K562 (cell line): ENCODE data around the gene FH. TPM values are rescaled to one million over a fixed set of nuclear protein-coding genes. Genes with fewer than 3 reads are reported as not detected.

Source experiments
- ATAC-seq: fragments of 200-7000 bp; cut with Tn5 transposase; 3 replicates; pipeline ENCODE4 v1.9.1; 2020; ENCODE audit warnings: moderate library complexity
- BruUV-seq: library from RNA; stranded (reverse); fragments of 400-500 nt; replicated peaks from 2 replicates; lab custom pipeline; 2021; lab: Mats Ljungman, UMichigan
- CTCF ChIA-PET: fragments of 300-600 bp; formaldehyde crosslinking; extraction: SDS; loops from one replicate; lab custom pipeline; 2021; ENCODE audit warnings: low intra/inter-chr PET ratio; lab: Yijun Ruan, JAX
- POLR2A ChIA-PET: fragments of 300-600, 350-650 bp; sonication (Branson Sonifier 250); formaldehyde crosslinking; extraction: SDS; loops from one replicate; lab custom pipeline; 2021; ENCODE audit warnings: antibody characterized with exemption, inconsistent platforms; lab: Yijun Ruan, JAX
- DNase-seq, 4 experiments: peaks; one replicate each; pipeline versions ENCODE4 v3.0.0 to v3.0.0-alpha.2; 2011 to 2018; ENCODE audit warnings: low spot score in 3 of 4, mixed read lengths in 3 of 4; ENCODE audit errors: extremely low read depth in 1 of 4
- FAIRE-seq: peaks from 2 replicates; lab custom pipeline; 2011; peaks lifted over from hg19 to GRCh38; lab: Jason Lieb, UNC
- H2AFZ ChIP-seq: 2 replicates; pipeline ENCODE4 v1.6.0; 2011; ENCODE audit warnings: low read depth, low read length, control low read depth, inconsistent platforms
- H3K27ac ChIP-seq: fragments of 200-600 bp; 3 replicates; pipeline ENCODE4 v1.8.0; 2011; ENCODE audit warnings: low read depth, mild to moderate bottlenecking, control low read depth, inconsistent platforms, low read length, moderate library complexity, mixed read lengths; ENCODE audit errors: extremely low read depth
- H3K27me3 ChIP-seq, 2 experiments: fragments of 300-600 bp in 1 of 2; 2 replicates in 1 of 2; 3 replicates in 1 of 2; pipeline versions ENCODE4 v1.6.0 to v1.8.0; 2011; ENCODE audit warnings: inconsistent platforms in 2 of 2, low read length in 2 of 2, mild to moderate bottlenecking in 1 of 2, mixed read lengths in 1 of 2, moderate library complexity in 1 of 2; ENCODE audit not compliant: control insufficient read depth in 2 of 2, insufficient read depth in 2 of 2
- H3K36me3 ChIP-seq: fragments of 300-600 bp; 3 replicates; pipeline ENCODE4 v1.8.0; 2011; ENCODE audit warnings: mild to moderate bottlenecking, low read length, inconsistent platforms; ENCODE audit not compliant: control insufficient read depth, insufficient read depth
- H3K4me1 ChIP-seq, 2 experiments: fragments of 200-600 bp in 1 of 2; replicated peaks in 1 of 2; 2 replicates in 1 of 2; 3 replicates in 1 of 2; pipeline versions ENCODE4 v1.5.1 to v1.8.0; 2011; ENCODE audit warnings: inconsistent platforms in 2 of 2, low read length in 2 of 2, mild to moderate bottlenecking in 1 of 2, mixed read lengths in 1 of 2, moderate library complexity in 1 of 2; ENCODE audit not compliant: control insufficient read depth in 2 of 2, insufficient read depth in 2 of 2
- H3K4me2 ChIP-seq: 2 replicates; pipeline ENCODE4 v1.6.1; 2011; ENCODE audit warnings: low read length, control low read depth, inconsistent platforms, mixed read lengths; ENCODE audit not compliant: insufficient read depth
- H3K4me3 ChIP-seq: fragments of 200-600 bp; sonication (generic), shearing (Covaris generic); 2 replicates; pipeline ENCODE4 v1.5.1; 2016; ENCODE audit warnings: control low read depth, inconsistent platforms
- H3K79me2 ChIP-seq: fragments of 200-600 bp; 3 replicates; pipeline ENCODE4 v1.8.0; 2011; ENCODE audit warnings: low read length, inconsistent platforms; ENCODE audit not compliant: control insufficient read depth, insufficient read depth
- H3K9ac ChIP-seq, 2 experiments: 2 replicates each; pipeline versions ENCODE4 v1.6.0 to v1.6.1; 2011; ENCODE audit warnings: low read depth in 2 of 2, low read length in 2 of 2, control low read depth in 1 of 2, inconsistent platforms in 1 of 2, mild to moderate bottlenecking in 1 of 2, mixed read lengths in 1 of 2; ENCODE audit not compliant: insufficient read depth in 1 of 2
- H3K9me1 ChIP-seq: one replicate; pipeline ENCODE4 v1.6.0; 2011; ENCODE audit warnings: inconsistent platforms, mild to moderate bottlenecking, low read length, moderate library complexity; ENCODE audit not compliant: control insufficient read depth, insufficient read depth
- H3K9me3 ChIP-seq: replicated peaks from 2 replicates; pipeline ENCODE4 v1.5.1; 2011; ENCODE audit warnings: low read depth, low read length, inconsistent platforms; ENCODE audit not compliant: control insufficient read depth, insufficient read depth
- H4K20me1 ChIP-seq: replicated peaks from 2 replicates; pipeline ENCODE4 v1.6.1; 2011; ENCODE audit warnings: low read length, inconsistent platforms, mixed read lengths; ENCODE audit not compliant: control insufficient read depth, insufficient read depth
- FOXK2 ChIP-seq, 2 experiments: fragments of 450-650 bp; IDR thresholded peaks in 1 of 2; conservative IDR thresholded peaks in 1 of 2; 2 replicates each; pipeline ENCODE4 v1.6.1; 2016; ENCODE audit warnings: low read depth in 2 of 2, mild to moderate bottlenecking in 1 of 2
- JUNB ChIP-seq: fragments of 450-650 bp; formaldehyde crosslinking; conservative IDR thresholded peaks from 2 replicates; pipeline ENCODE4 v1.4.0; 2020; ENCODE audit warnings: mild to moderate bottlenecking
- KDM5B ChIP-seq: fragments of 200-600 bp; sonication (generic); IDR thresholded peaks from 2 replicates; pipeline ENCODE4 v1.6.1; 2012; ENCODE audit warnings: low read depth, mild to moderate bottlenecking, moderate library complexity, low read length, control low read depth, inconsistent platforms; ENCODE audit not compliant: insufficient replicate concordance
- PHTF2 ChIP-seq: fragments of 250-450 bp; sonication (Bioruptor Pico); IDR thresholded peaks from 2 replicates; pipeline ENCODE4 v1.5.0; 2021; ENCODE audit warnings: mild to moderate bottlenecking
- POU5F1 ChIP-seq: fragments of 150-350 bp; IDR thresholded peaks from 2 replicates; pipeline ENCODE4 v1.6.1; 2014; ENCODE audit warnings: borderline replicate concordance, low read length, low read depth, mild to moderate bottlenecking; ENCODE audit not compliant: partially characterized antibody
- TOE1 ChIP-seq, 2 experiments: fragments of 450-650 bp in 1 of 2; sonication (generic) in 1 of 2; formaldehyde crosslinking in 1 of 2; IDR thresholded peaks; 2 replicates each; pipeline versions ENCODE4 v1.7.1 to v1.8.0; 2016 to 2022; ENCODE audit warnings: borderline replicate concordance in 2 of 2, mild to moderate bottlenecking in 2 of 2, antibody characterized with exemption in 1 of 2, inconsistent platforms in 1 of 2, low read depth in 1 of 2, missing genetic modification reagents in 1 of 2, moderate library complexity in 1 of 2
- ZNF174 ChIP-seq: fragments of 250-450 bp; sonication (Bioruptor Pico); IDR thresholded peaks from 2 replicates; pipeline ENCODE4 v1.4.0; 2020; ENCODE audit warnings: mild to moderate bottlenecking
- WGBS: fragments of 100-300 bp; shearing (Covaris generic); methylation state at CpG from one replicate; pipeline ENCODE4 v1.1.6; 2016; ENCODE audit warnings: low coverage, mixed read lengths; ENCODE audit not compliant: insufficient coverage; ENCODE audit errors: missing lambda C conversion rate; 5-methylcytosine and 5-hydroxymethylcytosine counted together
- in situ Hi-C: fragments of 300-500 bp; cut with MboI; formaldehyde crosslinking; loops from 4 replicates; pipeline ENCODE4 v1.15.0; 2018; ENCODE audit warnings: inconsistent platforms, mixed read lengths
- intact Hi-C: fragments of 100-400 bp; cut with micrococcal nuclease; formaldehyde crosslinking; loops from 2 replicates; pipeline ENCODE4 v1.14.2; 2022
- polyA plus RNA-seq, 8 experiments: library from polyadenylated mRNA; depleted of rRNA in 4 of 8; stranded (reverse) in 5 of 8; unstranded in 3 of 8; fragments of >200 nt; fragmentation: Nextera tagmentation in 2 of 8; fragmentation: Illumina TruSeq in 1 of 8; extraction: Ambion mirVana in 2 of 8; extraction: Trizol in 1 of 8; gene quantifications; 2 replicates each; pipeline versions ENCODE4 v1.2.1 to v1.2.3, GENCODE V29; 2011 to 2014; ENCODE audit warnings: inconsistent platforms in 1 of 8, missing spikeins in 1 of 8
- total RNA-seq, 7 experiments: library from RNA; depleted of rRNA in 6 of 7; stranded (reverse); fragments of >200 nt in 6 of 7; fragmentation: Illumina TruSeq in 2 of 7; extraction: Trizol in 2 of 7; gene quantifications; 2 replicates each; pipeline versions ENCODE4 v1.2.1 to v1.2.3, GENCODE V29; 2011 to 2021; ENCODE audit warnings: low replicate concordance in 1 of 7
- TF ChIP-seq, protein P1 (sequence below): fragments of 250-450 bp; sonication (Bioruptor Pico); IDR thresholded peaks from 2 replicates; pipeline ENCODE4 v1.8.0; 2021; ENCODE audit warnings: moderate library complexity, mild to moderate bottlenecking, inconsistent platforms
- TF ChIP-seq, protein P2 (sequence below): fragments of 150-350 bp; conservative IDR thresholded peaks from 2 replicates; pipeline ENCODE4 v1.6.1; 2014; ENCODE audit warnings: low read length

The FH gene
- total and polyA plus RNA-seq, 9 of the 15 experiments (the other 6 are each of a cell fraction or from before 2014, with no cell fraction given) = 117 to 240 (median 211) TPM

DNA sequence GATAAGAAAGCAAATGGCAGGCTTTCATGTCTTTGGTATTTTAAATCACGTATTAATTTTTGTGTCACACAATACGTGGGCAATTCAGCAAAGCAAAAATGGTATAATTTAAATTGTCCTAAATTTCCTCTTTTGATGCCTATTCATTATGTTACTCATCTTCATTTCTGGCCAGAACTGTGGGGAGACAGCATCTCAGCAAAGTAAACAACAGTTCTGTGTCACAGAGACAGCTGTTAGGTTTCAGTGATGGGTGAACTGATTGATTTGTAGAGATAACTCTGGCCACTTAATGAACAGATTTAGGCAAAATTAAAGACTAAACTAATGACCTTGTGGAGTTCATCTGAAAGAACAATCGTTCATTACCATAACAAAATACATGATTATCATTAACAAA is 49.2 kb downstream of the FH start:
- no peaks in the 10 kb centered on the region for H3K9me1 ChIP-seq
- H2AFZ ChIP-seq = no peak overlapping the region
- no peaks in the 10 kb centered on the region for H3K4me1 ChIP-seq
- H3K9ac ChIP-seq = no peak overlapping the region
- H3K27ac ChIP-seq = no peak overlapping the region
- no peaks in the 10 kb centered on the region for H3K9me3 ChIP-seq
- in situ Hi-C loops (no loop called here), intact Hi-C loops (no loop called here)
- DNase-seq (no peak), FAIRE-seq (no peak), ATAC-seq (no peak)
- H3K4me2 ChIP-seq = no peak overlapping the region
- POLR2A ChIA-PET = interaction anchor here (2.0 kb wide), 1 partner anchor 19 kb away, joined by 4 read pairs; no protein-coding TSS in a partner anchor
- CTCF ChIA-PET = no interaction called here
- H3K4me3 ChIP-seq = no peak overlapping the region
- H3K79me2 ChIP-seq = no peaks in the 10 kb centered on the region
- WGBS = 0% methylated on average over 3 of the region's 3 CpGs
- no TSS peak for BruUV-seq
- H4K20me1 ChIP-seq = no peaks in the 10 kb centered on the region
- no peaks in the 10 kb centered on the region for H3K27me3 ChIP-seq
- TF ChIP-seq POU5F1 (no peak), TOE1 (IDR thresholded peaks at IDR 0.05; ENCODE audit: borderline replicate concordance) (no peak), TOE1 (CRISPR knock-in tag; IDR thresholded peaks at IDR 0.05; ENCODE audit: borderline replicate concordance, low read depth) (no peak), FOXK2 (conservative IDR thresholded peaks at IDR 0.05 in 1 of 2, IDR thresholded peaks at IDR 0.05 in 1 of 2; ENCODE audit: low read depth in 2 of 2) (no peak)
- no peaks in the 10 kb centered on the region for H3K36me3 ChIP-seq

DNA sequence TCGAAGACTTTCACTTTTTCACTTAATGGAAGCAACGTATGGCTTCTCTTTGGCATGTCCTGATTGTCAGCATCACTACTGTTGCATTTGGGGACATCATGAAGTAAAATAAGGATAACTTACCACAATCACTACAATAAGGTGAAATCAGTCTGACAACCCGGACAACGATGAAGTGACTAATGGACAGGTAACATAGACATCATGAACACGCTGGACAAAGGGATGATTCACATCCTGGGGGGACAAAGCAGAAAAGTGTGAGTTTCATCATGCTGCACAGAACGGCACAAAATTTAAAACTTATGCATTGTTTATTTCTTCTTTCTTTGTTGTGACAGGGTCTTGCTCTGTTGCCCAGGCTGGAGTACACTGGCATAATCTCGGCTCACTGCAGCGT is 53.9 kb downstream of the FH start:
- H3K9me1 ChIP-seq = no peaks in the 10 kb centered on the region
- no peak overlapping the region for H3K9ac ChIP-seq
- H3K4me2 ChIP-seq = no peak overlapping the region
- WGBS = 2% methylated on average over 8 of the region's 8 CpGs
- no peaks in the 10 kb centered on the region for H4K20me1 ChIP-seq
- POLR2A ChIA-PET = no interaction called here
- BruUV-seq = no TSS peak
- intact Hi-C loops (no loop called here), in situ Hi-C loops (no loop called here)
- no peak overlapping the region for H3K4me3 ChIP-seq
- FAIRE-seq (no peak), DNase-seq (no peak), ATAC-seq (no peak)
- no peak overlapping the region for H3K27ac ChIP-seq
- no peaks in the 10 kb centered on the region for H3K36me3 ChIP-seq
- H3K9me3 ChIP-seq = no peaks in the 10 kb centered on the region
- no peak overlapping the region for H2AFZ ChIP-seq
- no peaks in the 10 kb centered on the region for H3K4me1 ChIP-seq
- CTCF ChIA-PET = no interaction called here
- H3K79me2 ChIP-seq = no peaks in the 10 kb centered on the region
- H3K27me3 ChIP-seq = no peaks in the 10 kb centered on the region
- TF ChIP-seq PHTF2 (CRISPR knock-in tag) (no peak), ZNF174 (no peak), JUNB (CRISPR knock-in tag) (no peak), KDM5B (no peak)
- TF ChIP-seq, protein P1, sequence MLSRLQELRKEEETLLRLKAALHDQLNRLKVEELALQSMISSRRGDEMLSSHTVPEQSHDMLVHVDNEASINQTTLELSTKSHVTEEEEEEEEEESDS (CRISPR knock-in tag) = no peak
- TF ChIP-seq, protein P2, sequence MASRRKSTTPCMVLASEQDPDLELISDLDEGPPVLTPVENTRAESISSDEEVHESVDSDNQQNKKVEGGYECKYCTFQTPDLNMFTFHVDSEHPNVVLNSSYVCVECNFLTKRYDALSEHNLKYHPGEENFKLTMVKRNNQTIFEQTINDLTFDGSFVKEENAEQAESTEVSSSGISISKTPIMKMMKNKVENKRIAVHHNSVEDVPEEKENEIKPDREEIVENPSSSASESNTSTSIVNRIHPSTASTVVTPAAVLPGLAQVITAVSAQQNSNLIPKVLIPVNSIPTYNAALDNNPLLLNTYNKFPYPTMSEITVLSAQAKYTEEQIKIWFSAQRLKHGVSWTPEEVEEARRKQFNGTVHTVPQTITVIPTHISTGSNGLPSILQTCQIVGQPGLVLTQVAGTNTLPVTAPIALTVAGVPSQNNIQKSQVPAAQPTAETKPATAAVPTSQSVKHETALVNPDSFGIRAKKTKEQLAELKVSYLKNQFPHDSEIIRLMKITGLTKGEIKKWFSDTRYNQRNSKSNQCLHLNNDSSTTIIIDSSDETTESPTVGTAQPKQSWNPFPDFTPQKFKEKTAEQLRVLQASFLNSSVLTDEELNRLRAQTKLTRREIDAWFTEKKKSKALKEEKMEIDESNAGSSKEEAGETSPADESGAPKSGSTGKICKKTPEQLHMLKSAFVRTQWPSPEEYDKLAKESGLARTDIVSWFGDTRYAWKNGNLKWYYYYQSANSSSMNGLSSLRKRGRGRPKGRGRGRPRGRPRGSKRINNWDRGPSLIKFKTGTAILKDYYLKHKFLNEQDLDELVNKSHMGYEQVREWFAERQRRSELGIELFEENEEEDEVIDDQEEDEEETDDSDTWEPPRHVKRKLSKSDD = no peak
